ENCODE measurements around the gene ACO2. TPM values are rescaled to one million over a fixed set of nuclear protein-coding genes. Genes with fewer than 3 reads are reported as not detected.

ACO2 gene
- total RNA-seq, 1 donor from 2014 or later = 66.5 TPM

DNA sequence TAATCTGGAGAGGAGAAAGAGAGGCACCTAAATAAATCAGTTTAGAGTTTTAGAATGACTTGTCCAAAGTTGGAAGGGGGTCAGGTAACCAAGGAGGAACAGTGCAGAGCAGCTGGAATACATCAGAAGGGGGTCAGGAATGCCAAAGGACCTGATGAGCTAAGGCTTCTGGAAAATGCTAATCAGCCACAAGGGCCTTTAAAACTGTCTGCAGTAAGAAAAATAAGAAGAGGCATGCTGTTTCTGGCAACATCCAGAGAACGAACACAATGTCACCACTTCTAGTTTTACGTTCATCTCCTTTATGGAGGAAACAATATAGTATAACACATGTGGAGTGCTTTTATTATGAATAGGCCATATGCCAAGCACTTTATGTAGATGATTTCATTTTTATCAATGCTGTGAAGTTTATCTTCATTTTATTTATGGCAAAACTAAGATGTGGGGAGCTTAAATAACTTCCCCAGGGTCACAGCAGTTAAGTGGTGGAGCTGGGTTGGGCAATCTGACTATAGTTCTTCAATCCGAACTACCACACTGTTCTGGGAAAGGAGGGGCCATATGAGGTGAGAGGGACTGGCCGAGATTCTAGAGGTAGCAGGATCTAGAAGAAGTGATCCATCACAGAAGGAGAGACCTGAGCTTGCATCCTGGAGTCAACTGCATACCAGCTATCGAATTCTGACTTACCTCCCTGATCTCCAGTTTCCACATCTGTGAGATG is 22.6 kb downstream of the ACO2 start:
- no peak for ATAC-seq

DNA sequence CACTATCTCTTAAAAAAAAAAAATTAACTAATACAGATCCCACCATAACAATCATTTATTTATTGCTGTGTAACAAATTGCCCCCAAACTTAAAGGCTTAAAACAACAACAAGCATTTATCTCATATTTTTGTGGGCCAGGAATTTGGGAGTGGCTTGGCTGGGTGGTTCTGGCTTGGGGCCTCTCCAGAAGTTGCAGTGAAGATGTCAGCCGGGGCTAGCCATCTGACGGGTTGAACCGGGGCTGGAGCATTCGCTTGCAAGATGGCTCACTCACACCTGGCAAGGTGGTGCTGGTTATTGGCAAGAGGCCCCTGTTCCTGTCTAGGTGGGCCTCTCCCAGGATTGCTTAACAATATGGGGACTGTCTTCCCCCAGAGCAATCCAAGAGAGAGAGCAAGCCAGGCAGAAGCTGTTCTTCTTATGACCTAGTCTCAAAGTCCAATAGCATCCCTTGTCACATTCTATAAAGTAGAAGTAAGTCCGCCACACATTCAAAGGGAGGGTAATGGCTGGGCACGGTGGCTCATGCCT is 29.5 kb downstream of the ACO2 start:
- ATAC-seq = peak; percentile 45

DNA sequence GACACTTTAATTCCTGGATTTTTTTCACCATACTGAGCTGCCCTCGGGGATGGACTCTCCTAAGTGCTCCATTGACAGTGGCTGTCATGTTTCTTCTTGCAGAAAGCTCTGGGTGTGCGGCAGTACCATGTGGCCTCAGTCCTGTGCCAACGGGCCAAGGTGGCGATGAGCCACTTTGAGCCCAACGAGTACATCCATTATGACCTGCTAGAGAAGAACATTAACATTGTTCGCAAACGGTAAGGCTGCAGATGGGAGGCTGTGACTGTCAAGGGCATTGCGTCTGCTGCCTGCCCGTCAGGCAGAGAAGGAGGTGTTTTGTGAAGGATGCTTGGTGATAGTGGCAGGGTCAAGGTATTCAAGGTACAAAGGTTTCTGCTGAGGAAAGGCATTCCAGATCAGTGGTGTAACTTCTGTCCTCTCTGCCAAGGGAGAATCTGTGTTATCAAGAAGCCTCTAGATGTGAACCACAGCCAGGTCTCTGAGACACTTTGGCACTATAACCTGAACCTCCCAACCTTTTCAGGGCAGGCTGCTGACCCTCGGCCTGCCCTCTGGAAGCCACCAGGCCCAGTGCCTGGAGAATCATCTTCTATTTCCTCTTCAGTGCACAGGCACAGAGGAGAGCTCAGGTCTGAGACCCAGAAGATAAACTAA is 30.8 kb downstream of the ACO2 start:
- ATAC-seq = peak; percentile 72

DNA sequence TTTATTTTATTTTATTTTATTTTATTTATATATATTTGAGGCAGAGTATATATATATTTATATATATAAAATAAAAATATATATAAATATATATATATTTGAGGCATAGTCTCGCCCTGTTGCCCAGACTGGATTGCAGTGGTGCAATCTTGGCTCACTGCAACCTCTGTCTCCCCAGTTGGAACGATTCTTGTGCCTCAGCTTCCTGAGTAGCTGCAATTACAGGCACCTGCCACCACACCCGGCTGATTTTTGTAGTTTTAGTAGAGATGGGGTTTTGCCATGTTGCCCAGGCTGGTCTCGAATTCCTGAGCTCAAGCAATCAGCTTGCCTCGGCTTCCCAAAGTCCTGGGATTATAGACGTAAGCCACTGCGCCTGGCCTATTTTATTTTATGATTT is 31.4 kb downstream of the ACO2 start:
- ATAC-seq = no peak

DNA sequence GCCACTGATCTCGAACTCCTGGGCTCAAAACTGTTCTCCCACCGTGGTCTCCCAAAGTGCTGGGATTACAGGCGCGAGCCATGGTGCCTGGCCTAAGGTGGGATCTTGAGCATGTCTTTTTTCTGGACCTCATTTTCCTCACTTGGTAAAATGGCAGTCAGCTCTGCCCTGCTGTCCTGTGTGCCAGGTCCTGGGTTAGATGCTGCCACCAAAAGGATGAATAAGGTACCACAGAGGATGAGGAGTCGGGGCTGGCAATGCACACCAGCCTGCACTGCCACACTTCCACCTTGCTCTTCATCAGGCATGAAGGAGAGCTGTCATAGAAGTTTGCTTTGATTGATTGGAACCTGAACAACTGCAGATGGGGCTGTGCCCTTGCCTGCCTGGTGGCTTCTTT is 32.3 kb downstream of the ACO2 start:
- peak; percentile 58 for ATAC-seq

DNA sequence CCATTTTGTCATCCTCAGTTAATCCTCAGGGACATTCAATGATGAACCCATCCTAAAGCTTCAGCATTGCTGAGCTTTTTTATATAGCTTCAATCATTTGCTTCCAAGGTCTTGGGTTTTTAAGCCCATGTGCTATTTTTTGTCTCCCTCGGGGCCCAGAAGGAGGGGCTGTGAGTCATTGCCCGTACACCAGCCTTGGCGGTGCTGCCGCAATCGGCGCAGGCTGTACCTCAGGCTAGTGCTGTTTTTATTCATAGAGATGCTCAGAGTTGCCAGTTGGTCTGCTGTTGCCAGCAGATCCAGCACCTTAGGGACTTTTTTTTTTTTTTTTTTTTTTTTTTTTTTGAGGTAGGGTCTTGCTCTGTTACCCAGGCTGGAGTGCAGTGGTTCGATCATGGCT is 35.5 kb downstream of the ACO2 start:
- ATAC-seq = peak; percentile 66

DNA sequence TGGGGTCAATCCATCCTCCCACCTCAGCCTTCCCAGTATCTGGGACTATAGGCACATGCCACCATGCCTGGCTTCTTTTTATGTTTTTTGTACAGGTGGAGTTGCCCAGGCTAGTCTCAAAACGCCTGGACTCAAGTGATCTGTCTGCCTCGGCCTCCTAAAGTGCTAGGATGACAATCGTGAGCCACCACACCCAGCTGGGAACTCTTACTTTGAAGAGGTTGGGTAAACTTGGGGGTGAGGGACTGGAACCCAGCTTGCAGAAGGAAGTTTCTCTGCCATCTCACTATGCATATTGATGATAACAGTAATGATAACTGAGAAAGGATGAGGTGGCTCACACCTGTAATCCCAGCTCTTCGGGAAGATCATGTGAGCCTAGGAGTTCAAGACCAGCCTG is 35.9 kb downstream of the ACO2 start:
- ATAC-seq = no peak

DNA sequence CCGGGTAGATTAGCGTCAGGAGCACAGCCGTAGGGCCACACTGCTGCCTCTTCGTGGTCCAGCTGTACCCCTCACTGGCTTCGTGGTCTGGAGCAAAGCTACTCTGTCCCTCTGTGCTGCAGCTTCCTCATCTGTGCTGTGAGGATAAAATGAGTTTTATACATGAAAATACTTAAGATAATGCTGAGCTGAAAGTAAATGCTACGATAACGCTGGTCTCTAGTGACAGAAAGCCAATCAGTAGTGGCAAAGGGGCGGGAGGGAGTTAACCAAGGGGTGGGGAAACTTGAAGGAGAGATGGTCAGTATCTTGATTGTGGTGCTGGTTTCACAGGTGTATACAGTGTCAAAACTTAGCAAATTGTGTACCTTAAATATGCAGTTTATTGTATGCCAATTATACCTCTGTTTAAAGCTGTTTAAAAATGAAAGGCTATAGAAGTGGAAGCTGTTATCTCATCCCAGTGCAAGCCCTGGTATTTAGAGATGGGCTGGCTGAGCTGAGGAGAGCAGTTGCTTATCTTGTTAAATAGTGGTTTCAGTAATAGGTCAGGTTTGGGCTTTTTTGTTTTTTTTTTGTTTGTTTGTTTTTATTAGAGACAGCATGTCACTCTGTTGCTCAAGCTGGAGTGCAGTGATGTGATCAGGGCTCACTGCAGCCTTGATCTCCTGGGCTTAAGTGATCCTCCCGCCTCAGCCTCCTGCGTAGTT is 36.7 kb downstream of the ACO2 start:
- ATAC-seq = no peak

DNA sequence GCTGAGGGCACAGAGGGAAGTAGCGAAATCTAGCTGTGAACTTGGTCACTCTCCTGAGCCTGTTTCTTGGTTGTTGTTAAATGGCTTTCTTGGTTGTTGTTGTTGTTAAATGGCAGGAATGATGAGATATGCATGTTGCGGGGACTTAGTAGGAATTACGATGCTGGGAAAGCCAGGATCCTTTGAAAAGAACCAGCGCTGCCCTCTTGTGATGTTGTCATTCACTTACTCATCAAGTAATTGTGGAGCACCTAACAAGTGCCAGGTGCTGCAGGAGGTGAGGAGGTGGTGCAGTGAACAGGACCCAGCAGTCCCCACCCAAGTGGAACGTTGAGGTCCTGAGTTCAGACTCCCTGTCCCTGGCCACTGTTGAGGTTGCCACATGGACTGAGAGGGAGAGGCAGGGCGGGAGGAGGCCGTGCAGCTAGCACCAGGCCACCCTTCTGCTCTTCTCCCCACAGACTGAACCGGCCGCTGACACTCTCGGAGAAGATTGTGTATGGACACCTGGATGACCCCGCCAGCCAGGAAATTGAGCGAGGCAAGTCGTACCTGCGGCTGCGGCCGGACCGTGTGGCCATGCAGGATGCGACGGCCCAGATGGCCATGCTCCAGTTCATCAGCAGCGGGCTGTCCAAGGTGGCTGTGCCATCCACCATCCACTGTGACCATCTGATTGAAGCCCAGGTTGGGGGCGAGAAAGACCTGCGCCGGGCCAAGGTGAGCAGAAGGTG is 38.6 kb downstream of the ACO2 start:
- no peak for ATAC-seq

DNA sequence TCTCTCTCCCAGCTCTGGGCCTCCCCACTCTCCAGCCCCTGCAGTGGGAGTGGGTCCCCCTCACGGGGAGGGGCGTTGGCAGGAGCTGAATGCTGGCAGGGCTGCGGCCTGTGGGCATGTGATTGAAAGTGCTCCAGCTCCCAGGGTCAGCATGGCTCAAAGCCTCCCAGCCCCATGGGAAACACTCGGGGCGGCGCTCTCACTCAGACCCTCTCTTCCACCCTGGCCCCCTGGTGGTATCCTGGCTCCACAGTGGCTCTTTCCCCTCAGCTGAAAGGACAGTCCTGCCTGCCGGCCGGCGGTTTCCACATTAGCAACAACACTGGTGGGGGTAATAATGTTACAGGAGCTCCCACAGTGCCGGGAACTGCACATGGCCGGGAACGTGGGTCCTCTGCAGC is 39.9 kb downstream of the ACO2 start:
- ATAC-seq = no peak

DNA sequence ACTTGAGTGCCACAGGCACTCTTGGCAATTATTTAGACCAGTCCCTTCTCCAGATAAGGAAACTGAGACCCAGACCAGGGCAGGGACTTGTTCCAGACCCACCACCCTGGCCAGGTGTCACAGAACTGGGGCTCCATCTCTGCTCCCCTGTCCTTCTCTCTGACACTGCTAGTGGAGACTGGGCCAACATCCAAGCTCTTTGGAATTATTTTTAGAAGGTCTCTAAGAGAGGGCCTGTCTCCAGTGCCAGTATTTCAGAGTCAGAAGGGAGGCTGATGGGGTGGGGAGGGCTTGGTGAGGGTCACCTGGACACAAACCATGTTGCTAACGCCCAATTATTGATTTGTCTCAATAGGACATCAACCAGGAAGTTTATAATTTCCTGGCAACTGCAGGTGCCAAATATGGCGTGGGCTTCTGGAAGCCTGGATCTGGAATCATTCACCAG is 42.6 kb downstream of the ACO2 start:
- ATAC-seq = no peak

DNA sequence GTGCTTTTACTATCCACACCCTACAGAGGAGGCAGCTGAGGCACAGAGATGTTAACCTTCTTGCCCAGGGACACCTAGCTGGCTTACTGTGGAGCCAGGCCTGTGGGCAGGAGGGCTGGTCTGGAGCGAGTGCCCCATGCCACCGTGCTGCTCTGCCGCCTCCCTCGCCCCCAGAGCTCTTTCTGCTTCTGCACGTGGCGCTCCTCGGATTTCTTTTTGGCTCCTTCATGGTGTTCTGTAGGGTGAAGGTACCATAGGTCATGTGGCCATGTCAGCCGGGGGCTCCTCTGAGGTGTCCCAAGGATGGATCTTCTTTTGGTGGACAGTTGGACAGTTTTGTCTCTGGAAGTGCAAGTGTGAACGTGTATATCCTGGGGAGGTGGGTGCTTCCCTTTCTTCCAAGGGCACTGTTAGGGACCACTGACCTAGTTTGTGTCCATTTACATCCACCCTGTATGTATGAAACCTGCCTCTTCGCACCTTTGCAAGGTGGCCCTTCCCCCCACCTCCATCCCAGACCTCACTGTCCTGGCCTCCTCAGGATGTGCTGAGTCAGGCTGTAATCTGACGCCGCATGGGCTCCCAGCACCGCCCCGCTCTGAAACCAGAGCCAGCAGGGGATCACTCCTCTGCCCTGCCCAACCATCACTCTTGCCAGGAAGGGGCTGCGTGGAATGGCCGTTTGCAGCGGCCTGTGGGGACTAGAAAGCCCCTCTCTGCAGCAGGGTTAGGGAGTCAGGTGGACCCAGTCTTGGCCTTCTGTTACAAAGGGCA is 43.7 kb downstream of the ACO2 start:
- ATAC-seq = peak; percentile 53

DNA sequence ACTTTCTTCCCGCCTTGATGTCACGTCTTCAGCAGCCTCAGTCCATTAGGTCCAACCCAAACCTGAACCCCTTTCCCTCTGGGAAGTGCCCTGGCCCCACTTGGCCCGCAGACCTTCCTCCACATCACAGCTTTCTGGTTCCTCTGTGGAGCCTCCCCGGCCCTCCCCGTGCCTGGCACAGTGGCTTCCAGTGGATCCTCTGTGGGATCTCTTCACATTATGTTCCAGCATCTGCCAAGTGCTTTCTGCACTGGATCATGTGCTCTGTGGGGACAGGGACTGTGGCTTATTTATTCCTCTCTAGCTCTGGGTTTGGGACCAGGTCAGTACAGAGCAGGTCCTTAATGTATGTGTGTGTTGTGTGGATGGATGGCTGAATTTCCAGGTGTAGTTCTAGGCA is 44.5 kb downstream of the ACO2 start:
- no peak for ATAC-seq

DNA sequence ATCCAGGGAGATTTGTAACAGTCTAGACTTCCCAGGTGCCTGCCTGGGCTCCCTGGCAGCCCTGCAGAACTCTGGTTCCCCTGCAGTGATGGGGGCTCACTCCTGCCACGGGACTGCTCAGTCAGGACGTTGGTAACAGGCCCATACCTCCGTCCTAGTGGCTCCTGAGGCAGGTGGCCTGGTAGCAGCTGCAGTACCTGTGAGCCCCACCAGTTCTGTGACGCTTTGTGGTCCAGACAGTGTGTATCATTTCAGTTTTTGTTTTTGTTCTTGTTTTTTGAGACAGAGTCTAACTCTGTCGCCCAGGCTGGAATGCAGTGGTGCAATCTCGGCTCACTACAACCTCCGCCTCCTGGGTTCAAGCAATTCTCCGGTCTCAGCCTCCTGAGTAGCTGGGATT is 47.5 kb downstream of the ACO2 start:
- ATAC-seq = no peak

DNA sequence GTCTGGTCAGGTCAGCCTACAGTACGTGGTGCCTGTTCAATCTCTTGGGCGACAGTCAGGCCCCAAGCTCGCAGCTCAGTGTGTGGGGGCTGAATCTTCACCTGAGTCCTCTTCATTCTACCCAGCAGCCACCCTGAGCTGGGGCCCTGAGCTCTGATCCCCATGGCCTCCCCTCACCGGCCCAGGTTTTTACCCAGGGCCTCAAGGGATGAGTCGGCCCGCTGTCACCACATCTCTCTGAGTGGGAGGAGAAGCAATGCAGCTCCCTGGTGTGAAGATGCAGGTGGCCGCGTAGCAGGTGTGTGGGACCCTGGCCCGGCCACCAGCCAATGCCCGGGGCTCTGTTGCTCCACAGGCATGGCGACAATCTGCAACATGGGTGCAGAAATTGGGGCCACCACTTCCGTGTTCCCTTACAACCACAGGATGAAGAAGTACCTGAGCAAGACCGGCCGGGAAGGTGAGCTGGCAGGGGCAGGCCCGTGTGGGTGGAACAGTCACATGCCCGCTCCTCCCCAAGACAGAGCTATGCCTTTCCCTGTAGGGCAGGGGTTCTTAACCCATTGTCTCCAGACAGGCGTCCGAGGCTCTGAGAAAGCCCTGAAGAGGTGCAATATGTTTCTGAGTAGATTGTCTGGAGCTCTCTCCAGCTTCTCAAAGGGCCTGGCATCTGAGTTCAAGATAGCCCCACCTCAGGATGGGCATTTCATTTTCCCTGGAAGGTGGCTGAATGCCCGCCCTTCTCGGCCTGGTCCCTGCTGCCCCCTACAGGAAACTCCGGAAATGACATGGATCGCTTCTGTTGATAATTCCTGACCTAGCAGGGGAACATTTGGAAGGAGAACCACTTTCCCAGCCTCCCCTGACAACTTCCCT is 48.5 kb downstream of the ACO2 start:
- ATAC-seq = peak; percentile 85

DNA sequence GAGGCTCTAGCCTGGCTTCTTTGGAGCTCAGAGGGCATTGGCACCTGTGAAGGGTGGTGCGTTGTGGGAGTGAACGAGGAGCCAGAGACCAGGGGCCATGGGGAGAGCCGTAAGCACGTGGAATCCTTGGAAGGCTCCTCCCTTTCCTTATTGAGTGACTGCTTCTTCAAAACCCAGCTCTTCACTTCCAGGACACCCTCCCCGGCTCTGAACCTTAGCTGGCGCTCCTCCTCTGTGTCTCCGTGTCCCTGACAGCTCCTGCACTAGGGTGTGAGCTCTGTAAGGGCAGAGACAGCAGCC is 49.1 kb downstream of the ACO2 start:
- ATAC-seq = no peak

DNA sequence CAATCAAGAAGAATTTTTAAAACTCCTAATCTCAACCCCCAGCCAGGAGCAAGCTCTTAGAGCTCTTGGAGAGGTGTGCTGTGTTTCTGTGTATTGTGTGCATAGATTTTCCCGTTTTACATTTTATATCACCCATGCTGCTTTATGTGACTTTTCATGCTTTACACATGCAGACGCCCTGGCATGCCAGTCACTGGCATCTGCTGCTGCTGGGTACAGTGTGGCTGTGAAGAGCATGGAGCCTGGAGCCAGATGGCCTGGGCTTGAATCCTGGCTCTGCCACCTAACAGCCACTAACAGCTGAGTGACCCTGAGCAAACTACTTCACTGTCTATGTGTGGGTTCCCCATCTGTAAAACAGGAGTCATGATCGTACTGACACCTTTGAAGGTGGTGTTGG is 52.2 kb downstream of the ACO2 start:
- no peak for ATAC-seq

DNA sequence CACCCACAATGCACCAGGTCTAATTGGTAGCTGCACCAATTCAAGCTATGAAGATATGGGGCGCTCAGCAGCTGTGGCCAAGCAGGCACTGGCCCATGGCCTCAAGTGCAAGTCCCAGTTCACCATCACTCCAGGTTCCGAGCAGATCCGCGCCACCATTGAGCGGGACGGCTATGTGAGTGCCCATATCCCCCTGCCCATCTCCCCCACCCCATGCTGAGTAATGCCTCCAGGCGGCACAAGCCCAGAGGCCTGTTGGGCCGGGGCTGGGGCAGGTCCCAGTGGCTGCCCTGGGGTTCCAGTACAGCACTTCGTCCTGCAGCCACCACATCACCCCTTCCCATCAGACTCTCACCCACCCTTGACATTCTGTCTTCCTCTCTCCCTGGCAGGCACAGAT is 53.9 kb downstream of the ACO2 start:
- no peak for ATAC-seq

DNA sequence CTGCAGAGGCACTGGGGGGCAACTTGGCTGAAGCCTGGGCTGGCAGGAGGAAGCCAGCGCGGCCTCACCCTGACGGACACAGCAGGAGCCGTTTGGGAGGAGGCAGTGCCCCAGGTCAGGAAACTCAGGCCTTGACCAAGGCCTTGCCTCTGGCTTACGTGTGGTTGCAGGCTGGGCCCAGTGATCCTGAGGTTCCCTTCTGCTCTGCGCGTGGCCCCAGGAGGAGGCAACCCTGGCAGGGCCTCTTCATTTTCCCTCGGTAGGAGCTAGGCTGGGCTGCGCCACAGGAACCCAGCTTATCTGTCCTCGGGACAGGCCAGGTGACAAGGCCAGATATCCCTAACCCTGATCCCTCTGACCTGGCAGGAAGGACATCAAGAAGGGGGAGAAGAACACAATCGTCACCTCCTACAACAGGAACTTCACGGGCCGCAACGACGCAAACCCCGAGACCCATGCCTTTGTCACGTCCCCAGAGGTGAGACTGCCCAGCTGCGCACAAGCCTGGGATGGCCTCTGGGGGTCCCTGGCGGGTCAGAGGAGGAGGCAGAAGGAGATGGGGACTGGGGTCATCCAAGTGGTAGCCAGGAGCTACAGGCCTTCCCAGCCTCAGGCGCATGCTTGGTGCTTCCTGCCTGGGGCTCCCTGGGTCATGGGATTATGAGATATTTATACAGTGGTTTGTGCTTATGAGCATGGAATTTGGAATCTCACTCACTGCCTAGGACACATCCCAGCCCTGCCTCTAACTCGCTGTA is 54.7 kb downstream of the ACO2 start:
- no peak for ATAC-seq

DNA sequence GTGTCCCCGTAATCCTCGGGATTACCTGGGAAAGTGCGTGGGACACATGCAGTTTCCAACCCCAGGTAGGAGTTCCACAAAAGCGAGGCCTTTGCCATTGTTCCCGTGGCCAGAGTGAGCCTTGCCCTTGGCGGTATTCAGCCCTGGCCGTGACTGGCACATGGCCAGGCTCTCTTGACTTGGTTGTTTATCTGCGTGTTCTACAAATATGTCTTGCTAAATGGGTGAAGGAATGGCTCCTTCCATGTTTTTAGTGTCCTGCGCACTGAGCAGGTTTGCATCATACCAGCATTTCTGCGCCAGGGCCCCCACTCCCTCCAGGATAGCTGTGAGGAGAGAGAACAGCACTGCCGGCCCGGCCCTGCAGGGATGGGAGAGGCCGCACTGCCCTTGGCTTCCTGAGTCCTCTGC is 55.3 kb downstream of the ACO2 start:
- no peak for ATAC-seq

All from esophagus mucosa (tissue), 1 donor.